RWPE1 (cell line): ENCODE data around the gene BRD3OS.

ENCODE experiments used
- CTCF ChIA-PET: fragments of 350-600 bp; sonication (Branson Sonifier 250); formaldehyde crosslinking; extraction: SDS; loops from one replicate; lab custom pipeline; 2021; lab: Yijun Ruan, JAX
- POLR2A ChIA-PET: fragments of 400-600 bp; formaldehyde crosslinking; extraction: SDS; loops from one replicate; lab custom pipeline; 2020; ENCODE audit warnings: antibody characterized with exemption; ENCODE audit not compliant: low non-redundant PET; lab: Yijun Ruan, JAX
- DNase-seq: peaks from one replicate; pipeline ENCODE4 v3.0.0; 2012; ENCODE audit warnings: low spot score
- H3K27ac ChIP-seq: fragments of 450-650 bp; 2 replicates; pipeline ENCODE4 v1.5.1; 2017
- CTCF ChIP-seq: fragments of 450-650 bp; conservative IDR thresholded peaks from 2 replicates; pipeline ENCODE4 v1.5.1; 2017; ENCODE audit warnings: low read depth, mild to moderate bottlenecking

The BRD3OS gene

GRCh38 chr9:134027561-134027960, 2.3 kb downstream of the BRD3OS start:
- ChIA-PET CTCF (interaction anchor here (0.8 kb wide), 2 partner anchors 9 to 23 kb away, joined by 3 to 4 read pairs; no protein-coding TSS in a partner anchor), POLR2A (no interaction called here)
- TF ChIP-seq CTCF, result no peak
- DNase-seq, result no peak
- H3K27ac ChIP-seq, result peak overlapping the region; percentile 88

GRCh38 chr9:134028076-134028475, 2.8 kb downstream of the BRD3OS start:
- H3K27ac ChIP-seq, result peak overlapping the region; percentile 88
- no peak for DNase-seq
- POLR2A ChIA-PET, result no interaction called here
- CTCF ChIA-PET, result interaction anchor here (0.8 kb wide), 2 partner anchors 8 to 22 kb away, joined by 3 to 4 read pairs; no protein-coding TSS in a partner anchor
- no peak for TF ChIP-seq CTCF

- POLR2A ChIA-PET, result no interaction called here
- no peak for TF ChIP-seq CTCF
- no peak for DNase-seq
- CTCF ChIA-PET, result interaction anchor here (1.5 kb wide), 1 partner anchor 35 kb away, joined by 3 read pairs; no protein-coding TSS in a partner anchor
- H3K27ac ChIP-seq, result peak overlapping the region; percentile 88
Measured at GRCh38 chr9:134028575-134029247, 3.4 kb downstream of the BRD3OS start.

- H3K27ac ChIP-seq, result peak overlapping the region; percentile 88
- no peak for DNase-seq
- POLR2A ChIA-PET, result interaction anchor here (0.9 kb wide), 1 partner anchor 36 kb away, joined by 3 read pairs; no protein-coding TSS in a partner anchor
- no peak for TF ChIP-seq CTCF
- CTCF ChIA-PET, result interaction anchor here (1.5 kb wide), 1 partner anchor 36 kb away, joined by 3 read pairs; no protein-coding TSS in a partner anchor
Measured at GRCh38 chr9:134029248-134030226, 4.3 kb downstream of the BRD3OS start.

- no peak for DNase-seq
- TF ChIP-seq CTCF, result no peak
- peak overlapping the region; percentile 6; the same call in 1 of the 2 replicates for H3K27ac ChIP-seq
- ChIA-PET POLR2A (no interaction called here), CTCF (no interaction called here)
Measured at GRCh38 chr9:134030821-134031470, 5.7 kb downstream of the BRD3OS start.

GRCh38 chr9:134031783-134032182, 6.5 kb downstream of the BRD3OS start:
- ChIA-PET CTCF (no interaction called here), POLR2A (no interaction called here)
- no peak for DNase-seq
- H3K27ac ChIP-seq, result peak overlapping the region; percentile 20
- TF ChIP-seq CTCF, result no peak
